Brain microvascular endothelial cell (primary cell): ENCODE measurements around the gene PLA2G15.
A peak's percentile ranks its signal among the peaks of the same experiment; 100 is the strongest.

Experiments
- DNase-seq: peaks from one replicate; pipeline ENCODE4 v3.0.0-alpha.2; 2020
- H3K27ac ChIP-seq: fragments of 250-450 bp; sonication (Bioruptor Pico); 2 replicates; pipeline ENCODE4 v1.5.1; 2020; ENCODE audit warnings: mild to moderate bottlenecking, moderate library complexity
- H3K27me3 ChIP-seq: fragments of 250-450 bp; sonication (Bioruptor Pico); replicated peaks from 2 replicates; pipeline ENCODE4 v1.5.1; 2020; ENCODE audit warnings: mild to moderate bottlenecking
- H3K36me3 ChIP-seq: fragments of 250-450 bp; sonication (Bioruptor Pico); replicated peaks from 2 replicates; pipeline ENCODE4 v1.5.1; 2020; ENCODE audit warnings: mild to moderate bottlenecking
- H3K4me3 ChIP-seq: 2 replicates; pipeline ENCODE4 v1.5.1; 2011; ENCODE audit warnings: low read depth, mild to moderate bottlenecking, control low read depth, low read length, moderate library complexity
- CTCF ChIP-seq: IDR thresholded peaks from 2 replicates; pipeline ENCODE4 v1.5.1; 2011; ENCODE audit warnings: low read depth, mild to moderate bottlenecking, moderate library complexity, low read length, control low read depth, inconsistent platforms; ENCODE audit errors: missing control alignments
- in situ Hi-C: cut with HindIII; loops from 2 replicates; pipeline ENCODE4 v1.10.0; 2017; ENCODE audit warnings: low sequenced_read_pairs, low pct_ligation_motif_present

PLA2G15 gene

GRCh38 chr16:68257906-68258800 is 13.0 kb downstream of the PLA2G15 start:
- no peaks in the 10 kb centered on the region for H3K27me3 ChIP-seq
- peak; percentile 18 for DNase-seq
- H3K27ac ChIP-seq, result no peak overlapping the region
- peaks cover 15% of the 10 kb centered on the region for H3K36me3 ChIP-seq
- no peak for TF ChIP-seq CTCF
- H3K4me3 ChIP-seq, result no peak overlapping the region
- in situ Hi-C loops, result no loop called here

- TF ChIP-seq CTCF, result no peak
- Histone ChIP-seq H3K4me3 (no peak overlapping the region), H3K27ac (no peak overlapping the region), H3K36me3 (peaks cover 15% of the 10 kb centered on the region), H3K27me3 (no peaks in the 10 kb centered on the region)
- DNase-seq, result no peak
- in situ Hi-C loops, result no loop called here
These were observed 14.0 kb downstream of the PLA2G15 start for GRCh38 chr16:68259007-68259825.

GRCh38 chr16:68263559-68264127 is 18.5 kb downstream of the PLA2G15 start:
- no peak for DNase-seq
- Histone ChIP-seq H3K27ac (peak overlapping the region; percentile 96), H3K36me3 (no peaks in the 10 kb centered on the region), H3K27me3 (no peaks in the 10 kb centered on the region), H3K4me3 (peak overlapping the region; percentile 93)
- no peak for TF ChIP-seq CTCF
- in situ Hi-C loops, result no loop called here

- Histone ChIP-seq H3K27me3 (no peaks in the 10 kb centered on the region), H3K36me3 (no peaks in the 10 kb centered on the region), H3K4me3 (peak within 1 kb of the TSS; percentile 93), H3K27ac (peak within 1 kb of the TSS; percentile 96)
- DNase-seq, result peak; percentile 59
- TF ChIP-seq CTCF, result peak; percentile 85
- in situ Hi-C loops, result no loop called here
These were observed 19.2 kb downstream of the PLA2G15 start, which contains the start of gene SLC7A6 for GRCh38 chr16:68264128-68265077. TSS of gene SLC7A6 (plus strand) at chr16:68264526. CDS start at chr16:68274727, 10,201 bp downstream.
